ENCODE measurements around the gene CAMK2B.

CAMK2B gene

GRCh38 chr7:44256459-44256858, 68.9 kb downstream of the CAMK2B start:
- no peaks in the 10 kb centered on the region for H3K9me2 ChIP-seq (replicated peaks; ENCODE audit: insufficient read depth, low read length)
- no peaks in the 10 kb centered on the region for H3K79me2 ChIP-seq (ENCODE audit: insufficient read depth, low read length)
- H3K27ac ChIP-seq (ENCODE audit: low read depth, low read length): no peak overlapping the region
- no peaks in the 10 kb centered on the region for H3K36me3 ChIP-seq (ENCODE audit: low read length)
- H2AFZ ChIP-seq (ENCODE audit: low read depth, low read length, severe bottlenecking): no peak overlapping the region
- no peak overlapping the region for H3K4me2 ChIP-seq (ENCODE audit: low read depth, low read length, poor library complexity, severe bottlenecking)
- no peaks in the 10 kb centered on the region for H3K9me3 ChIP-seq (ENCODE audit: insufficient read depth, low read length)
- no peak overlapping the region for H3K9ac ChIP-seq (ENCODE audit: low read length)
- TF ChIP-seq CTCF (IDR thresholded peaks at IDR 0.05; ENCODE audit: insufficient read depth, low read length, poor library complexity, severe bottlenecking) (no peak), EZH2phosphoT487 (conservative IDR thresholded peaks at IDR 0.05; ENCODE audit: low read length) (no peak)
- H3K4me3 ChIP-seq (ENCODE audit: insufficient read depth, low read length, poor library complexity, severe bottlenecking): no peak overlapping the region
- H3F3A ChIP-seq (ENCODE audit: insufficient read depth): no peaks in the 10 kb centered on the region
- H4K20me1 ChIP-seq (ENCODE audit: low read depth, low read length): no peaks in the 10 kb centered on the region
- H3K27me3 ChIP-seq (ENCODE audit: low read length): no peaks in the 10 kb centered on the region

- H3K27me3 ChIP-seq (ENCODE audit: low read length): no peaks in the 10 kb centered on the region
- H4K20me1 ChIP-seq (ENCODE audit: low read depth, low read length): no peaks in the 10 kb centered on the region
- no peak overlapping the region for H3K4me3 ChIP-seq (ENCODE audit: insufficient read depth, low read length, poor library complexity, severe bottlenecking)
- no peak overlapping the region for H2AFZ ChIP-seq (ENCODE audit: low read depth, low read length, severe bottlenecking)
- no peak overlapping the region for H3K9ac ChIP-seq (ENCODE audit: low read length)
- H3K27ac ChIP-seq (ENCODE audit: low read depth, low read length): no peak overlapping the region
- TF ChIP-seq CTCF (IDR thresholded peaks at IDR 0.05; ENCODE audit: insufficient read depth, low read length, poor library complexity, severe bottlenecking) (no peak), EZH2phosphoT487 (conservative IDR thresholded peaks at IDR 0.05; ENCODE audit: low read length) (no peak)
- H3K9me3 ChIP-seq (ENCODE audit: insufficient read depth, low read length): no peaks in the 10 kb centered on the region
- H3K9me2 ChIP-seq (replicated peaks; ENCODE audit: insufficient read depth, low read length): no peaks in the 10 kb centered on the region
- H3F3A ChIP-seq (ENCODE audit: insufficient read depth): no peaks in the 10 kb centered on the region
- H3K4me2 ChIP-seq (ENCODE audit: low read depth, low read length, poor library complexity, severe bottlenecking): no peak overlapping the region
- H3K36me3 ChIP-seq (ENCODE audit: low read length): no peaks in the 10 kb centered on the region
- no peaks in the 10 kb centered on the region for H3K79me2 ChIP-seq (ENCODE audit: insufficient read depth, low read length)
Measured at GRCh38 chr7:44251881-44252280, 73.5 kb downstream of the CAMK2B start.

DNA sequence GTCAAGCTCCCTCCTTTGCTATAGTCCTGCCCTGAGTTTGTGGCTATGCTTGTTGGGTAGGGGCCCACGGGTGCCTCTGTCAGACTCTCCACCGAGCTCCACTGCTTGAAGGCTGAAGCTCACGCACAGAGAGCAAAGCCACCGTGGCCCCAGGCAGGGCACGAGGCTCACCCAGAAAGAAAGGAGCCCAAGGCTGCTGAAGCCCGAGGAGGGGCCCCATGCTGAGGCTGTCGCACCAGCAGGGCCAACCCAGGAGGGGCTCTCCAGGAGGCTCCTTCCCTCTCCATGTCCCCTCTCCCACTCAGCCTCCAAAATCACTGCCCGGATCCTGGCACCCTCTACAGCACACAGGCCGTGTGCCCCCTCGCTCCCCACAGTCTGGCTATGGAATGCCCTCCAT, 74.1 kb downstream of the CAMK2B start:
- no peaks in the 10 kb centered on the region for H3K9me3 ChIP-seq (ENCODE audit: insufficient read depth, low read length)
- H3K36me3 ChIP-seq (ENCODE audit: low read length): no peaks in the 10 kb centered on the region
- no peak for TF ChIP-seq EZH2phosphoT487 (conservative IDR thresholded peaks at IDR 0.05; ENCODE audit: low read length)
- TF ChIP-seq CTCF (IDR thresholded peaks at IDR 0.05; ENCODE audit: insufficient read depth, low read length, poor library complexity, severe bottlenecking): no peak
- H3K4me2 ChIP-seq (ENCODE audit: low read depth, low read length, poor library complexity, severe bottlenecking): no peak overlapping the region
- no peaks in the 10 kb centered on the region for H3K27me3 ChIP-seq (ENCODE audit: low read length)
- no peaks in the 10 kb centered on the region for H3K79me2 ChIP-seq (ENCODE audit: insufficient read depth, low read length)
- H3K9ac ChIP-seq (ENCODE audit: low read length): no peak overlapping the region
- no peaks in the 10 kb centered on the region for H4K20me1 ChIP-seq (ENCODE audit: low read depth, low read length)
- no peaks in the 10 kb centered on the region for H3F3A ChIP-seq (ENCODE audit: insufficient read depth)
- no peak overlapping the region for H3K27ac ChIP-seq (ENCODE audit: low read depth, low read length)
- H3K9me2 ChIP-seq (replicated peaks; ENCODE audit: insufficient read depth, low read length): no peaks in the 10 kb centered on the region
- no peak overlapping the region for H3K4me3 ChIP-seq (ENCODE audit: insufficient read depth, low read length, poor library complexity, severe bottlenecking)
- H2AFZ ChIP-seq (ENCODE audit: low read depth, low read length, severe bottlenecking): no peak overlapping the region
